ENCODE results near the gene CADPS.
"Not testable (repeated sequence)": the region's sequence is repeated elsewhere in the genome, so short reads cannot be mapped to it uniquely, and the experiment has no call there.

GRCh38 chr3:62580485-62580884, 294.7 kb downstream of the CADPS start:
- TF ChIP-seq, protein P1, sequence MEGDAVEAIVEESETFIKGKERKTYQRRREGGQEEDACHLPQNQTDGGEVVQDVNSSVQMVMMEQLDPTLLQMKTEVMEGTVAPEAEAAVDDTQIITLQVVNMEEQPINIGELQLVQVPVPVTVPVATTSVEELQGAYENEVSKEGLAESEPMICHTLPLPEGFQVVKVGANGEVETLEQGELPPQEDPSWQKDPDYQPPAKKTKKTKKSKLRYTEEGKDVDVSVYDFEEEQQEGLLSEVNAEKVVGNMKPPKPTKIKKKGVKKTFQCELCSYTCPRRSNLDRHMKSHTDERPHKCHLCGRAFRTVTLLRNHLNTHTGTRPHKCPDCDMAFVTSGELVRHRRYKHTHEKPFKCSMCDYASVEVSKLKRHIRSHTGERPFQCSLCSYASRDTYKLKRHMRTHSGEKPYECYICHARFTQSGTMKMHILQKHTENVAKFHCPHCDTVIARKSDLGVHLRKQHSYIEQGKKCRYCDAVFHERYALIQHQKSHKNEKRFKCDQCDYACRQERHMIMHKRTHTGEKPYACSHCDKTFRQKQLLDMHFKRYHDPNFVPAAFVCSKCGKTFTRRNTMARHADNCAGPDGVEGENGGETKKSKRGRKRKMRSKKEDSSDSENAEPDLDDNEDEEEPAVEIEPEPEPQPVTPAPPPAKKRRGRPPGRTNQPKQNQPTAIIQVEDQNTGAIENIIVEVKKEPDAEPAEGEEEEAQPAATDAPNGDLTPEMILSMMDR (IDR thresholded peaks at IDR 0.05): not testable (repeated sequence)
- TF ChIP-seq POLR2A (IDR thresholded peaks at IDR 0.05): not testable (repeated sequence)
